ENCODE results near the gene IQCE. TPM values are rescaled to one million over a fixed set of nuclear protein-coding genes. Genes with fewer than 3 reads are reported as not detected.

IQCE gene
- total and polyA plus RNA-seq, 11 donors: 5.0 to 14.1 (median 10.3) TPM

DNA sequence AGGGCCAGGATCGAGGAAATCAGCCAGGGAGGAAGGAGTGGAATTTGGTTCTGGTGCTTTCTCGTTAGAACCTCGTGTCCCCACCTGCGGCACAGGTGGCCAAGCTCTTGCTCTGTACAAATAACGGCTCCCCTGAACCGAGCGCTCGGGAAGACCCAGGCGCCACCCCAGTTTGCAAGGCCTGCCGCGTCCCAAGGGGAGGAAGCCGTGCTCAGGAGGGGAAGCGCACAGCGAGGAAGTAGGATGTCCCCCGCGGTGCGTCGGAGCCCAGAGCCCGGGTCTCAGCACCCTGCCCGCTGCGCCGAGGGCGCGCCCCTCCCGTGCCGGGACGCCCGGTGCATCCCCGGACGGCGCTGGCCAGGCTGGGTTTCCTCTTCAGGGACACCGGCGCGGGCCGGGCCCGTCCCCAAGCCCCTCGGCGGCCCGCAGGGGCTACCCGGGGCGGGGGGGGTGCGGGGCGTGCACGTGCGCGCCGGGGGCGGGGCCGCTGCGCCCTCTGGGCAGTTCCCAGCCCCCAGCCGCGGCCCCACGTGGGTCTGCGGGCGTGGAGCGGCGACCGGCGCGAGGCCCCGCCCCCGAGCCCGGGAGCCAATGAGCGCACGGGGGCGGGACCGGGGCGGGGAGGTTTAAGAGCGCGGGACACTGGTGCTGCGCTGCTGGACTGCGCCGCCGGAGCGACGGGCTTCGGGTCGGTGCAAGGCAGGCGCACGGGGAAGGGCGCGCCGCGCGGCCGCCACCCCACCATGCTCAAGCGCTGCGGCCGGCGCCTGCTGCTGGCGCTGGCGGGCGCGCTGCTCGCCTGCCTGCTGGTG, 39.5 kb upstream of the IQCE start, which contains the start of gene LFNG:
TSS of gene LFNG (plus strand) at position 656 of the 812 bp plus-strand sequence. CDS start at position 744, 88 bp downstream.
- peak; percentile 88 to 94 (median 92) for DNase-seq
- Histone ChIP-seq H3K4me1 (peaks cover 5 to 60% (median 40%) of the 10 kb centered on the region in 12 donors), H3K9me3 (no peaks in the 10 kb centered on the region), H3K27ac (peak within 1 kb of the TSS in 10 of 12 donors; percentile 14 to 87 (median 61)), H3K27me3 (peaks cover 0 to 38% (median 0%) of the 10 kb centered on the region in 9 donors), H3K4me3 (peak within 1 kb of the TSS; percentile 38 to 94 (median 71)), H3K36me3 (peaks cover 0 to 3% (median 0%) of the 10 kb centered on the region in 9 donors)
- peak; percentile 82 to 91 (median 86) for ATAC-seq
- 0 to 1% (median 1%) methylated on average over 22 to 95 of the region's 95 CpGs for WGBS, 4 donors
- intact Hi-C loops (cut with DNase I): loop anchor here in 2 of 10 donors (5.0 kb wide), 2 partner anchors 33 to 37 kb away; no protein-coding TSS in a partner anchor
- TF ChIP-seq, protein P1, sequence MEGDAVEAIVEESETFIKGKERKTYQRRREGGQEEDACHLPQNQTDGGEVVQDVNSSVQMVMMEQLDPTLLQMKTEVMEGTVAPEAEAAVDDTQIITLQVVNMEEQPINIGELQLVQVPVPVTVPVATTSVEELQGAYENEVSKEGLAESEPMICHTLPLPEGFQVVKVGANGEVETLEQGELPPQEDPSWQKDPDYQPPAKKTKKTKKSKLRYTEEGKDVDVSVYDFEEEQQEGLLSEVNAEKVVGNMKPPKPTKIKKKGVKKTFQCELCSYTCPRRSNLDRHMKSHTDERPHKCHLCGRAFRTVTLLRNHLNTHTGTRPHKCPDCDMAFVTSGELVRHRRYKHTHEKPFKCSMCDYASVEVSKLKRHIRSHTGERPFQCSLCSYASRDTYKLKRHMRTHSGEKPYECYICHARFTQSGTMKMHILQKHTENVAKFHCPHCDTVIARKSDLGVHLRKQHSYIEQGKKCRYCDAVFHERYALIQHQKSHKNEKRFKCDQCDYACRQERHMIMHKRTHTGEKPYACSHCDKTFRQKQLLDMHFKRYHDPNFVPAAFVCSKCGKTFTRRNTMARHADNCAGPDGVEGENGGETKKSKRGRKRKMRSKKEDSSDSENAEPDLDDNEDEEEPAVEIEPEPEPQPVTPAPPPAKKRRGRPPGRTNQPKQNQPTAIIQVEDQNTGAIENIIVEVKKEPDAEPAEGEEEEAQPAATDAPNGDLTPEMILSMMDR (IDR thresholded peaks at IDR 0.05): no peak
- peak; percentile 69 to 99 for TF ChIP-seq POLR2A (IDR thresholded peaks at IDR 0.05)

DNA sequence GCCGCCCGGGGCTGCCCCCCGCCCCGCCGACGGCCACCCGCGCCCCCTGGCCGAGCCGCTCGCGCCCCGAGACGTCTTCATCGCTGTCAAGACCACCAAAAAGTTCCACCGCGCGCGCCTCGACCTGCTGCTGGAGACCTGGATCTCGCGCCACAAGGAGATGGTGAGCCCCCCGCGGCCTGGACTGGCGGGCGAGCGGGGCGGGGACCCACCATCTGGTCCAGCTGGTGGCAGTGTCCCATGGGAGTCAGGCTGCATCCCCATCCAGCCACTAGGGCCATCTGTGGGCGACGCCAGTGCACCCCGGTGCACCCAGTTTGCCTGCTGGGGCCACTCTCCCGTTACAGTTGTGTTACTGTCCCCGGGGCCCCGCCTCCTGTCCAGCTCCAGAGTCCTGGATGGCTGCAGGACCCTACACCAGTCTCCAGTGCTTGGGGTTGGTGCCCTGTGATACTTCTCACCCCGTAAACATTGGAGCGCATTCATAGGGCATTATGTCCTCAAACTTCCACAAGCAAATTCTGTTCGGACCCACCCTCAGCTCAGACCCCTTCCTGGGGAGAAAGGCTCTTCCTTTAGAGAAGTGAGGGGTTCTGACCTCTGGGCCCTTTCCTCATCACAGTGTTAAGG, 38.5 kb upstream of the IQCE start:
- peak overlapping the region; percentile 31 to 94 (median 71) for H3K4me3 ChIP-seq
- TF ChIP-seq, protein P1 (IDR thresholded peaks at IDR 0.05): no peak
- no peak for TF ChIP-seq POLR2A (IDR thresholded peaks at IDR 0.05)
- ATAC-seq (no peak), DNase-seq (no peak)
- H3K36me3 ChIP-seq: peaks cover 0 to 12% (median 3%) of the 10 kb centered on the region in 9 donors
- intact Hi-C loops (cut with DNase I): loop anchor here in 6 of 10 donors (5.0 kb wide), 5 partner anchors 33 to 112 kb away; partner anchors contain the start of genes GRIFIN (in 2 of the 6), BRAT1 (in 1 of the 6), IQCE (in 1 of the 6) and TTYH3 (in 1 of the 6)
- 0 to 4% (median 3%) methylated on average over 6 to 37 of the region's 37 CpGs for WGBS, 4 donors
- H3K27ac ChIP-seq: peak overlapping the region in 7 of 12 donors; percentile 39 to 84 (median 73)
- H3K9me3 ChIP-seq: no peaks in the 10 kb centered on the region
- H3K4me1 ChIP-seq: peaks cover 5 to 69% (median 47%) of the 10 kb centered on the region in 12 donors
- H3K27me3 ChIP-seq: peaks cover 0 to 38% (median 0%) of the 10 kb centered on the region in 9 donors

DNA sequence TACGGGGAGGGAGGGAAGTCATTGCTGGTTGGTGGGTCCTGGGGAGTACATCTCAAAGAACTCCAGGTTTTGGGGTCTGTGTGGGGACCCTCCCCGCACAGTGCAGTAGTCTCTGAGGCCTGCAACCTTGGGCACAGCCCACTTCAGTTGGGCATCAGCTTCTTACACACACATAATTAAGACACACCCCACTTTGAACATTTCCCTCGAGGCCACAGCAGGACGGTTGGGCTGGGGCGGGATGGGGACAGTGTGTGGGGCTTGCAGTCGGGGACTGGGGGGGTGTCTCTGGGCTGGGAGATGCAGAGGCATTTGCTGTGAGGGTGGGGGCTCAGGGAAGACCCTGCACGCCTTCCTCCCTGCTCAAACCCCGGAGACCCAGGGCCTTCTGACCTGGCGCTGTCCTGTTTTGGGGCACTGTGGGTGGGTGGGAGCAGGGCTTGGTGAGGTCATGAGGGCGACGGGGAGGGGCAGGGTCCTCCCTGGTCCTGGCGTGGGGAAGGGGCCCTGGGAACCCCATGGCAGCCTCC, 38.0 kb upstream of the IQCE start:
- ATAC-seq (no peak), DNase-seq (no peak)
- H3K36me3 ChIP-seq: peaks cover 0 to 18% (median 9%) of the 10 kb centered on the region in 9 donors
- peaks cover 5 to 75% (median 50%) of the 10 kb centered on the region in 12 donors for H3K4me1 ChIP-seq
- intact Hi-C loops (cut with DNase I): loop anchor here in 6 of 10 donors (5.0 kb wide), 5 partner anchors 34 to 111 kb away; partner anchors contain the start of genes GRIFIN (in 2 of the 6), BRAT1 (in 1 of the 6), IQCE (in 1 of the 6) and TTYH3 (in 1 of the 6)
- H3K9me3 ChIP-seq: no peaks in the 10 kb centered on the region
- no peak for TF ChIP-seq POLR2A (IDR thresholded peaks at IDR 0.05)
- TF ChIP-seq, protein P1 (IDR thresholded peaks at IDR 0.05): no peak
- WGBS, 4 donors: 8 to 32% (median 21%) methylated on average over 8 to 12 of the region's 12 CpGs
- H3K27ac ChIP-seq: peak overlapping the region in 9 of 12 donors; percentile 43 to 84 (median 73)
- H3K4me3 ChIP-seq: peak overlapping the region; percentile 31 to 94 (median 71)
- H3K27me3 ChIP-seq: peaks cover 0 to 38% (median 0%) of the 10 kb centered on the region in 9 donors
